HepG2 (cell line): ENCODE measurements around the gene TTC39C. TPM values are rescaled to one million over a fixed set of nuclear protein-coding genes. Genes with fewer than 3 reads are reported as not detected.
A peak's percentile ranks its signal among the peaks of the same experiment; 100 is the strongest.

Experiments used
- BCL3 ChIP-seq: sonication (generic); formaldehyde crosslinking; IDR thresholded peaks from 2 replicates; pipeline ENCODE4 v1.5.1; 2020; ENCODE audit warnings: mild to moderate bottlenecking, missing genetic modification reagents, moderate library complexity
- EED ChIP-seq: sonication (generic); formaldehyde crosslinking; IDR thresholded peaks from 2 replicates; pipeline ENCODE4 v1.5.0; 2020; ENCODE audit warnings: mild to moderate bottlenecking, missing genetic modification reagents
- FOSL1 ChIP-seq: sonication (generic); formaldehyde crosslinking; IDR thresholded peaks from 2 replicates; pipeline ENCODE4 v1.9.0; 2021; ENCODE audit warnings: missing genetic modification reagents, borderline replicate concordance
- JUN ChIP-seq: sonication (generic); formaldehyde crosslinking; IDR thresholded peaks from 2 replicates; pipeline ENCODE4 v1.4.0; 2020; ENCODE audit warnings: mild to moderate bottlenecking, missing genetic modification reagents
- PAX8 ChIP-seq: sonication (generic); formaldehyde crosslinking; IDR thresholded peaks from 2 replicates; pipeline ENCODE4 v1.8.0; 2022; ENCODE audit warnings: mild to moderate bottlenecking, missing genetic modification reagents, borderline replicate concordance
- RORA ChIP-seq: sonication (generic); formaldehyde crosslinking; IDR thresholded peaks from 2 replicates; pipeline ENCODE4 v1.5.0; 2020; ENCODE audit warnings: mild to moderate bottlenecking, missing genetic modification reagents, moderate library complexity
- SIX1 ChIP-seq: sonication (generic); formaldehyde crosslinking; IDR thresholded peaks from 2 replicates; pipeline ENCODE4 v1.4.0; 2020; ENCODE audit warnings: missing genetic modification reagents, borderline replicate concordance
- SOX13 ChIP-seq, 3 experiments: fragments of 450-650 bp in 1 of 3; sonication (generic) in 1 of 3; formaldehyde crosslinking in 1 of 3; IDR thresholded peaks in 2 of 3; conservative IDR thresholded peaks in 1 of 3; 2 replicates each; pipeline versions ENCODE4 v1.5.0 to v1.6.1; 2016 to 2020; ENCODE audit warnings: antibody characterized with exemption in 1 of 3, mild to moderate bottlenecking in 1 of 3, missing compliant biosample characterization in 1 of 3, missing genetic modification reagents in 1 of 3, moderate library complexity in 1 of 3
- TFDP2 ChIP-seq: sonication (generic); formaldehyde crosslinking; IDR thresholded peaks from 2 replicates; pipeline ENCODE4 v1.4.0; 2020; ENCODE audit warnings: missing genetic modification reagents
- ZFYVE20 ChIP-seq: sonication (generic); formaldehyde crosslinking; IDR thresholded peaks from 2 replicates; pipeline ENCODE4 v1.8.0; 2023; ENCODE audit warnings: low read depth, mild to moderate bottlenecking, moderate library complexity, missing genetic modification reagents, borderline replicate concordance
- ZNF292 ChIP-seq: sonication (generic); formaldehyde crosslinking; IDR thresholded peaks from 2 replicates; pipeline ENCODE4 v1.8.1; 2022; ENCODE audit warnings: mild to moderate bottlenecking, low read depth, missing genetic modification reagents, borderline replicate concordance
- ZNF318 ChIP-seq: sonication (generic); formaldehyde crosslinking; IDR thresholded peaks from 2 replicates; pipeline ENCODE4 v1.4.0; 2020; ENCODE audit warnings: mild to moderate bottlenecking, missing genetic modification reagents
- ZNF574 ChIP-seq: sonication (generic); formaldehyde crosslinking; IDR thresholded peaks from 2 replicates; pipeline ENCODE4 v1.4.0; 2020; ENCODE audit warnings: missing genetic modification reagents
- polyA plus RNA-seq, 8 experiments: library from polyadenylated mRNA; depleted of rRNA in 3 of 8; stranded (reverse) in 7 of 8; unstranded in 1 of 8; fragments of >200 nt; fragmentation: Illumina TruSeq in 4 of 8; extraction: Trizol in 4 of 8; gene quantifications; 2 replicates each; pipeline versions ENCODE4 v1.2.1 to v1.2.3, GENCODE V29; 2011 to 2016; ENCODE audit warnings: low read depth in 4 of 8, missing spikeins in 1 of 8, mixed read lengths in 1 of 8; ENCODE audit not compliant: insufficient read depth in 1 of 8
- total RNA-seq, 5 experiments: library from RNA; depleted of rRNA; stranded (reverse); fragments of >200 nt; fragmentation: Illumina TruSeq; extraction: Trizol; gene quantifications; 2 replicates each; pipeline ENCODE4 v1.2.3, GENCODE V29; 2016; ENCODE audit warnings: low read depth in 1 of 5

Gene TTC39C
- total and polyA plus RNA-seq, 2 of the 13 experiments (the other 11 are each of a cell fraction or from before 2014, with no cell fraction given) = 19.1 to 25.9 TPM

GRCh38 chr18:24114924-24115549, 100.5 kb downstream of the TTC39C start (continued):
- peak; percentile 53; the same call in 1 of the 2 replicates for TF ChIP-seq SIX1 (CRISPR knock-in tag)
- no peak for TF ChIP-seq ZFYVE20 (CRISPR knock-in tag)
- TF ChIP-seq ZNF574 = no peak
- TF ChIP-seq FOSL1 (CRISPR knock-in tag) = no peak
- TF ChIP-seq ZNF318 = no peak
- no peak for TF ChIP-seq PAX8 (CRISPR knock-in tag)
- TF ChIP-seq TFDP2 (CRISPR knock-in tag) = no peak
- TF ChIP-seq RORA (CRISPR knock-in tag) = no peak
- TF ChIP-seq ZNF292 (CRISPR knock-in tag) = no peak
- TF ChIP-seq SOX13 (IDR thresholded peaks at IDR 0.05) = 0 out of 2 replicates have a peak, but pooled peaks have one; percentile 36
- TF ChIP-seq SOX13 (CRISPR knock-in tag; conservative IDR thresholded peaks at IDR 0.05 in 1 of 2, IDR thresholded peaks at IDR 0.05 in 1 of 2) = peak in 1 of 2 experiments; percentile 86; a peak in 2 of 4 replicates
- no peak for TF ChIP-seq BCL3 (CRISPR knock-in tag)
- no peak for TF ChIP-seq EED (CRISPR knock-in tag)
- no peak for TF ChIP-seq JUN
